HG03378 (cell line): ENCODE results near the gene CCAR1.
"Not testable (repeated sequence)": the region's sequence is repeated elsewhere in the genome, so short reads cannot be mapped to it uniquely, and the experiment has no call there.

Experiments
- ATAC-seq: cut with Tn5 transposase; IDR thresholded peaks from one replicate; pipeline ENCODE4 v1.9.1; 2021; ENCODE audit warnings: mild to moderate bottlenecking, moderate library complexity; ENCODE audit not compliant: unreplicated experiment

CCAR1 gene

GRCh38 chr10:68756246-68756645 lies 35.2 kb downstream of the CCAR1 start:
- ATAC-seq = no peak

GRCh38 chr10:68756766-68757165 lies 35.7 kb downstream of the CCAR1 start:
- no peak for ATAC-seq

GRCh38 chr10:68759223-68759863 lies 38.3 kb downstream of the CCAR1 start:
- ATAC-seq = no peak

GRCh38 chr10:68759967-68760366 lies 38.9 kb downstream of the CCAR1 start:
- ATAC-seq = no peak

- not testable (repeated sequence) for ATAC-seq
Measured at GRCh38 chr10:68767407-68767806, 46.4 kb downstream of the CCAR1 start.

GRCh38 chr10:68781613-68782574 lies 60.9 kb downstream of the CCAR1 start:
- no peak for ATAC-seq

- ATAC-seq = no peak
Measured at GRCh38 chr10:68784476-68784875, 63.4 kb downstream of the CCAR1 start.

- no peak for ATAC-seq
Measured at GRCh38 chr10:68787813-68788212, 66.8 kb downstream of the CCAR1 start.

GRCh38 chr10:68790476-68790875 lies 69.4 kb downstream of the CCAR1 start:
- ATAC-seq = no peak

- ATAC-seq = no peak
Measured at GRCh38 chr10:68792115-68792514, 71.1 kb downstream of the CCAR1 start.

GRCh38 chr10:68795886-68796532 lies 75.0 kb downstream of the CCAR1 start:
- no peak for ATAC-seq

- ATAC-seq = no peak
Measured at GRCh38 chr10:68796605-68797004, 75.6 kb downstream of the CCAR1 start.

GRCh38 chr10:68800211-68800610 lies 79.2 kb downstream of the CCAR1 start:
- ATAC-seq = no peak

- no peak for ATAC-seq
Measured at GRCh38 chr10:68804692-68805091, 83.7 kb downstream of the CCAR1 start.

GRCh38 chr10:68810830-68811229 lies 89.8 kb downstream of the CCAR1 start:
- ATAC-seq = not testable (repeated sequence)

GRCh38 chr10:68811314-68812009 lies 90.4 kb downstream of the CCAR1 start:
- ATAC-seq = no peak

GRCh38 chr10:68812420-68812819 lies 91.4 kb downstream of the CCAR1 start:
- ATAC-seq = no peak

- ATAC-seq = no peak
Measured at GRCh38 chr10:68813559-68813958, 92.5 kb downstream of the CCAR1 start.

- ATAC-seq = no peak
Measured at GRCh38 chr10:68816796-68817412, 95.9 kb downstream of the CCAR1 start.

- ATAC-seq = not testable (repeated sequence)
Measured at GRCh38 chr10:68820359-68820758, 99.3 kb downstream of the CCAR1 start.

GRCh38 chr10:68822626-68823025 lies 101.6 kb downstream of the CCAR1 start:
- not testable (repeated sequence) for ATAC-seq
